ENCODE measurements around the gene ANO4. TPM values are rescaled to one million over a fixed set of nuclear protein-coding genes. Genes with fewer than 3 reads are reported as not detected.

Gene ANO4
- total RNA-seq, 1 donor from 2014 or later = 4.0 TPM

- DNase-seq (ENCODE audit: low read depth) = no peak
These were observed 6.7 kb downstream of the ANO4 start for GRCh38 chr12:100801320-100801719.

- DNase-seq (ENCODE audit: low read depth) = no peak
These were observed 14.2 kb downstream of the ANO4 start for GRCh38 chr12:100808777-100809176.

- DNase-seq (ENCODE audit: low read depth) = no peak
These were observed 25.7 kb downstream of the ANO4 start for GRCh38 chr12:100820314-100820713.

- DNase-seq (ENCODE audit: low read depth) = no peak
These were observed 29.4 kb downstream of the ANO4 start for GRCh38 chr12:100823963-100824362.

- no peak for DNase-seq (ENCODE audit: low read depth)
These were observed 29.9 kb downstream of the ANO4 start for GRCh38 chr12:100824476-100824875.

GRCh38 chr12:100826323-100826722, 31.7 kb downstream of the ANO4 start:
- peak; percentile 40 for DNase-seq (ENCODE audit: low read depth)

- peak; percentile 38 for DNase-seq (ENCODE audit: low read depth)
These were observed 33.4 kb downstream of the ANO4 start for GRCh38 chr12:100827901-100828520.

GRCh38 chr12:100830003-100830795, 35.6 kb downstream of the ANO4 start:
- no peak for DNase-seq (ENCODE audit: low read depth)

GRCh38 chr12:100833282-100833681, 38.7 kb downstream of the ANO4 start:
- no peak for DNase-seq (ENCODE audit: low read depth)

- no peak for DNase-seq (ENCODE audit: low read depth)
These were observed 46.2 kb downstream of the ANO4 start for GRCh38 chr12:100840748-100841147.

- DNase-seq (ENCODE audit: low read depth) = no peak
These were observed 47.6 kb downstream of the ANO4 start for GRCh38 chr12:100842156-100842555.

- DNase-seq (ENCODE audit: low read depth) = no peak
These were observed 48.5 kb downstream of the ANO4 start for GRCh38 chr12:100843061-100843460.

- peak; percentile 18 for DNase-seq (ENCODE audit: low read depth)
These were observed 50.5 kb downstream of the ANO4 start for GRCh38 chr12:100845095-100845494.

GRCh38 chr12:100851637-100852036, 57.1 kb downstream of the ANO4 start:
- no peak for DNase-seq (ENCODE audit: low read depth)

- DNase-seq (ENCODE audit: low read depth) = no peak
These were observed 62.8 kb downstream of the ANO4 start for GRCh38 chr12:100857418-100857817.

- DNase-seq (ENCODE audit: low read depth) = no peak
These were observed 63.4 kb downstream of the ANO4 start for GRCh38 chr12:100857971-100858370.

GRCh38 chr12:100858656-100859055, 64.1 kb downstream of the ANO4 start:
- DNase-seq (ENCODE audit: low read depth) = no peak

GRCh38 chr12:100859063-100859627, 64.6 kb downstream of the ANO4 start:
- DNase-seq (ENCODE audit: low read depth) = no peak

- DNase-seq (ENCODE audit: low read depth) = peak; percentile 63
These were observed 66.0 kb downstream of the ANO4 start for GRCh38 chr12:100860611-100861010.

GRCh38 chr12:100862676-100863075, 68.1 kb downstream of the ANO4 start:
- DNase-seq (ENCODE audit: low read depth) = no peak

GRCh38 chr12:100864366-100864765, 69.8 kb downstream of the ANO4 start:
- DNase-seq (ENCODE audit: low read depth) = no peak

- no peak for DNase-seq (ENCODE audit: low read depth)
These were observed 73.2 kb downstream of the ANO4 start for GRCh38 chr12:100867639-100868393.
